ENCODE results near the gene ZNF785. TPM values are rescaled to one million over a fixed set of nuclear protein-coding genes. Genes with fewer than 3 reads are reported as not detected.

The ZNF785 gene
- total and polyA plus RNA-seq, 2 of the 13 experiments (the other 11 are each of a cell fraction or from before 2014, with no cell fraction given) = 0.01 TPM; not detected in 1

DNA sequence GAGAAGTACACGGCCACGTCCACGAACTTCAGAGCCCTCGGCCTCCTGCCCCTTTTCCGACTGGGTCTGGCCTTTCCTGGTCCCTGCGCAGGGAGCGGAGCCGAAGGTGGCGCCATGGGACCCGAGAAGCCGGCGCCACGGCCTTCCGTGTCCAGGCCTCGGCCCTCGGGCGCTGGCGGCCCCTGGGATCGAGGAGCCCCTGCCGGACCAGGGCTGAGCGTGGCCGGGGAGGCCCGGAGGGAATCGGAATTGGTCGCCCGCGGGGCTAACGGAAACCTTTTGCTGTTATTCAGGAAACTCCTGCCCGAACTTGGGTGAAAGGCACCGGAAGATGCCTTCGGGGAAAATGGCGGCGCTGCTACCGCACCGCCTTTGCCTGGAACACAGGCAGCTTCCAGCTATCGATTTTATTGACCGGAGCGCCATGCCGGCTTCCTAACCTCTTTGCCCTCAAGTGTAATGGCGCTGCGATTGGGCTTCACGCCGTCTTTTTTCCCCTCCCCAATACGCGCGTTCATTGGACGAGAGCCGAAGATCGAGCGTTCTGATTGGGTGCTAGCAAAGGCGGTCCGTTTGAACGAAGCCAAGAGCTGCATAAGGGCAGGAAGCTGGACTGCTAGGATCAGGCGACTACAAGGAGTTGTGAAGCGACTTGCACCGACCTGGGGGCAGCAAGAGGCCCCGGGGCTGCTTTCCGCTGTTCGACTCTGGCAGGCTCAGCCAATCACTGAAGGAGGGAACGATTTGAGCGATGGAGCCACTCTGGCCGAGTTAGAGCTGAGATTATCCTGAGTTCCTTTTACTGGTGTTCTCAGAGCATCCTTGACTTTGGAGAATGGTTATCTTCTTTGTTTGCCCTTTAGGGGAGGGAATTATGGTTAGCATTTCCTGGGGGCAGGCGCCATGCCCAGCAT is 24.7 kb upstream of the ZNF785 start, which contains the start of gene ZNF689 (continued):
- TF ChIP-seq ZNF383 (CRISPR knock-in tag; IDR thresholded peaks at IDR 0.05; ENCODE audit: borderline replicate concordance) (no peak; the same call in 1 of the 2 replicates), PHF8 (CRISPR knock-in tag; IDR thresholded peaks at IDR 0.05) (peak; percentile 100), NR2C2 (CRISPR knock-in tag; IDR thresholded peaks at IDR 0.05; ENCODE audit: borderline replicate concordance) (peak; percentile 93), JARID2 (CRISPR knock-in tag; IDR thresholded peaks at IDR 0.05; ENCODE audit: insufficient replicate concordance) (peak; percentile 52), ZNF644 (CRISPR knock-in tag; IDR thresholded peaks at IDR 0.05; ENCODE audit: low read depth) (peak; percentile 18; the same call in 1 of the 2 replicates), JUN (CRISPR knock-in tag; IDR thresholded peaks at IDR 0.05) (no peak), MTA1 (CRISPR knock-in tag; IDR thresholded peaks at IDR 0.05; ENCODE audit: borderline replicate concordance) (peak; percentile 65; the same call in 1 of the 2 replicates), ZNF891 (CRISPR knock-in tag; IDR thresholded peaks at IDR 0.05) (peak; percentile 93), ZNF790 (CRISPR knock-in tag; IDR thresholded peaks at IDR 0.05; ENCODE audit: borderline replicate concordance) (peak; percentile 61; the same call in 1 of the 2 replicates), HOXA3 (CRISPR knock-in tag; IDR thresholded peaks at IDR 0.05) (peak; percentile 99), PCBP2 (optimal IDR thresholded peaks at IDR 0.05; ENCODE audit: low read depth, low read length, poor library complexity, severe bottlenecking) (no peak), ZNF326 (CRISPR knock-in tag; IDR thresholded peaks at IDR 0.05; ENCODE audit: borderline replicate concordance) (no peak), ZNF350 (CRISPR knock-in tag; IDR thresholded peaks at IDR 0.05; ENCODE audit: borderline replicate concordance, low read depth) (peak; percentile 97), AGO2 (optimal IDR thresholded peaks at IDR 0.05; ENCODE audit: low read depth, low read length) (peak; percentile 94)
- TF ChIP-seq, protein P1, sequence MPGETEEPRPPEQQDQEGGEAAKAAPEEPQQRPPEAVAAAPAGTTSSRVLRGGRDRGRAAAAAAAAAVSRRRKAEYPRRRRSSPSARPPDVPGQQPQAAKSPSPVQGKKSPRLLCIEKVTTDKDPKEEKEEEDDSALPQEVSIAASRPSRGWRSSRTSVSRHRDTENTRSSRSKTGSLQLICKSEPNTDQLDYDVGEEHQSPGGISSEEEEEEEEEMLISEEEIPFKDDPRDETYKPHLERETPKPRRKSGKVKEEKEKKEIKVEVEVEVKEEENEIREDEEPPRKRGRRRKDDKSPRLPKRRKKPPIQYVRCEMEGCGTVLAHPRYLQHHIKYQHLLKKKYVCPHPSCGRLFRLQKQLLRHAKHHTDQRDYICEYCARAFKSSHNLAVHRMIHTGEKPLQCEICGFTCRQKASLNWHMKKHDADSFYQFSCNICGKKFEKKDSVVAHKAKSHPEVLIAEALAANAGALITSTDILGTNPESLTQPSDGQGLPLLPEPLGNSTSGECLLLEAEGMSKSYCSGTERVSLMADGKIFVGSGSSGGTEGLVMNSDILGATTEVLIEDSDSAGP (CRISPR knock-in tag; IDR thresholded peaks at IDR 0.05; ENCODE audit: borderline replicate concordance) = peak; percentile 98
- TF ChIP-seq, protein P2, sequence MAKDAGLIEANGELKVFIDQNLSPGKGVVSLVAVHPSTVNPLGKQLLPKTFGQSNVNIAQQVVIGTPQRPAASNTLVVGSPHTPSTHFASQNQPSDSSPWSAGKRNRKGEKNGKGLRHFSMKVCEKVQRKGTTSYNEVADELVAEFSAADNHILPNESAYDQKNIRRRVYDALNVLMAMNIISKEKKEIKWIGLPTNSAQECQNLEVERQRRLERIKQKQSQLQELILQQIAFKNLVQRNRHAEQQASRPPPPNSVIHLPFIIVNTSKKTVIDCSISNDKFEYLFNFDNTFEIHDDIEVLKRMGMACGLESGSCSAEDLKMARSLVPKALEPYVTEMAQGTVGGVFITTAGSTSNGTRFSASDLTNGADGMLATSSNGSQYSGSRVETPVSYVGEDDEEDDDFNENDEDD (CRISPR knock-in tag; IDR thresholded peaks at IDR 0.05; ENCODE audit: borderline replicate concordance) = peak; percentile 99
- TF ChIP-seq, protein P3, sequence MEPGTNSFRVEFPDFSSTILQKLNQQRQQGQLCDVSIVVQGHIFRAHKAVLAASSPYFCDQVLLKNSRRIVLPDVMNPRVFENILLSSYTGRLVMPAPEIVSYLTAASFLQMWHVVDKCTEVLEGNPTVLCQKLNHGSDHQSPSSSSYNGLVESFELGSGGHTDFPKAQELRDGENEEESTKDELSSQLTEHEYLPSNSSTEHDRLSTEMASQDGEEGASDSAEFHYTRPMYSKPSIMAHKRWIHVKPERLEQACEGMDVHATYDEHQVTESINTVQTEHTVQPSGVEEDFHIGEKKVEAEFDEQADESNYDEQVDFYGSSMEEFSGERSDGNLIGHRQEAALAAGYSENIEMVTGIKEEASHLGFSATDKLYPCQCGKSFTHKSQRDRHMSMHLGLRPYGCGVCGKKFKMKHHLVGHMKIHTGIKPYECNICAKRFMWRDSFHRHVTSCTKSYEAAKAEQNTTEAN (CRISPR knock-in tag; conservative IDR thresholded peaks at IDR 0.05) = peak; percentile 62; the same call in 1 of the 2 replicates
- TF ChIP-seq, protein P4, sequence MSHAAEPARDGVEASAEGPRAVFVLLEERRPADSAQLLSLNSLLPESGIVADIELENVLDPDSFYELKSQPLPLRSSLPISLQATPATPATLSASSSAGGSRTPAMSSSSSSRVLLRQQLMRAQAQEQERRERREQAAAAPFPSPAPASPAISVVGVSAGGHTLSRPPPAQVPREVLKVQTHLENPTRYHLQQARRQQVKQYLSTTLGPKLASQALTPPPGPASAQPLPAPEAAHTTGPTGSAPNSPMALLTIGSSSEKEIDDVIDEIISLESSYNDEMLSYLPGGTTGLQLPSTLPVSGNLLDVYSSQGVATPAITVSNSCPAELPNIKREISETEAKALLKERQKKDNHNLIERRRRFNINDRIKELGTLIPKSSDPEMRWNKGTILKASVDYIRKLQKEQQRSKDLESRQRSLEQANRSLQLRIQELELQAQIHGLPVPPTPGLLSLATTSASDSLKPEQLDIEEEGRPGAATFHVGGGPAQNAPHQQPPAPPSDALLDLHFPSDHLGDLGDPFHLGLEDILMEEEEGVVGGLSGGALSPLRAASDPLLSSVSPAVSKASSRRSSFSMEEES (CRISPR knock-in tag; IDR thresholded peaks at IDR 0.05) = peak; percentile 55; the same call in 1 of the 2 replicates
- TF ChIP-seq, protein P5, sequence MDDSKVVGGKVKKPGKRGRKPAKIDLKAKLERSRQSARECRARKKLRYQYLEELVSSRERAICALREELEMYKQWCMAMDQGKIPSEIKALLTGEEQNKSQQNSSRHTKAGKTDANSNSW (CRISPR knock-in tag; IDR thresholded peaks at IDR 0.05; ENCODE audit: borderline replicate concordance) = no peak
